AG04449 (cell line): ENCODE data around the gene CFAP53.

Experiments used
- CTCF ChIA-PET: fragments of 350-600 bp; formaldehyde crosslinking; extraction: SDS; loops from one replicate; lab custom pipeline; 2021; ENCODE audit warnings: antibody characterized with exemption; lab: Yijun Ruan, JAX
- POLR2A ChIA-PET: fragments of 400-600, 350-600 bp; formaldehyde crosslinking; extraction: SDS; loops from one replicate; lab custom pipeline; 2020; ENCODE audit warnings: antibody characterized with exemption, inconsistent platforms; lab: Yijun Ruan, JAX
- DNase-seq: peaks from one replicate; pipeline ENCODE4 v3.0.0-alpha.2; 2010; ENCODE audit warnings: low read depth, low spot score
- H3K4me3 ChIP-seq: 2 replicates; pipeline ENCODE4 v1.5.1; 2011; ENCODE audit warnings: low read depth, mild to moderate bottlenecking, control low read depth, low read length
- CTCF ChIP-seq: IDR thresholded peaks from one replicate; pipeline ENCODE4 v1.5.1; 2011; ENCODE audit warnings: mild to moderate bottlenecking, moderate library complexity, low read length, control low read depth, inconsistent platforms; ENCODE audit not compliant: insufficient read depth; ENCODE audit errors: missing control alignments

The CFAP53 gene

GRCh38 chr18:50192995-50193795 is 73.1 kb downstream of the CFAP53 start:
- no peak for DNase-seq
- POLR2A ChIA-PET: no interaction called here

GRCh38 chr18:50190926-50191325 is 75.4 kb downstream of the CFAP53 start:
- DNase-seq: no peak
- H3K4me3 ChIP-seq: no peak overlapping the region
- ChIA-PET CTCF (no interaction called here), POLR2A (no interaction called here)
- TF ChIP-seq CTCF: no peak

More at GRCh38 chr18:50192995-50193795, 73.1 kb downstream of the CFAP53 start:
- CTCF ChIA-PET: interaction anchor here (1.2 to 2.6 kb wide), 2 partner anchors 10 to 12 kb away, joined by 3 to 10 read pairs; no protein-coding TSS in a partner anchor
- H3K4me3 ChIP-seq: no peak overlapping the region
- TF ChIP-seq CTCF: no peak

DNA sequence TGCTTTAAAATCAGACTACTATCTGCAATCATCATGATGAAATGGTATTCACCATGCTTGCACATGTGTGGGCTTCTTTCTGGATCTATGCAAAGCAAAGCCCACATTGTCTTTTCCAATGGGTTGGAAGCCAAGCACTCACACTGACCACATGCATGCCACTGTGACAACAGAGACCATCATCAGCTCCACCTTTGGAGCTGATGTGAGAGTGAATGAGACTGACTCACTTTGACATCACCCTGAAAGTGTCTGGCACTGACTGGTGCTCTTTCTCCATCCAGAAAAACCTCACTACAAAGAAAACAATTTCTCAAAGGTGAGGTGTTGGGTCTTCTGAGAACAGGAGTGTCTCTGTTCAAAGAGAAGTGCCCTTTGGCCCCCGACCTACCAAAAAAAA is 76.1 kb downstream of the CFAP53 start:
- CTCF ChIA-PET: no interaction called here
- POLR2A ChIA-PET: no interaction called here
- no peak for TF ChIP-seq CTCF

GRCh38 chr18:50189160-50189559 is 77.1 kb downstream of the CFAP53 start:
- TF ChIP-seq CTCF: no peak
- DNase-seq: no peak
- H3K4me3 ChIP-seq: no peak overlapping the region
- ChIA-PET CTCF (no interaction called here), POLR2A (no interaction called here)

More for the DNA sequence above, 76.1 kb downstream of the CFAP53 start:
- DNase-seq: no peak
- H3K4me3 ChIP-seq: no peak overlapping the region

GRCh38 chr18:50188652-50189051 is 77.6 kb downstream of the CFAP53 start:
- ChIA-PET POLR2A (no interaction called here), CTCF (no interaction called here)
- H3K4me3 ChIP-seq: no peak overlapping the region
- no peak for TF ChIP-seq CTCF
- no peak for DNase-seq

GRCh38 chr18:50187659-50188058 is 78.6 kb downstream of the CFAP53 start:
- ChIA-PET CTCF (no interaction called here), POLR2A (no interaction called here)
- no peak for TF ChIP-seq CTCF
- H3K4me3 ChIP-seq: no peak overlapping the region
- DNase-seq: no peak
